GM20000 (cell line): ENCODE measurements around the gene GREM1.

Source experiments
- DNase-seq: peaks from one replicate; pipeline ENCODE4 v3.0.0; 2012; ENCODE audit warnings: low spot score
- CTCF ChIP-seq: IDR thresholded peaks from 2 replicates; pipeline ENCODE4 v1.5.1; 2012; ENCODE audit warnings: mild to moderate bottlenecking, control low read depth; ENCODE audit errors: extremely low read depth, missing control alignments

Gene GREM1

GRCh38 chr15:32709295-32710033 lies 8.3 kb upstream of the GREM1 start:
- DNase-seq, result no peak
- TF ChIP-seq CTCF, result no peak

- no peak for TF ChIP-seq CTCF
- peak; percentile 33 for DNase-seq
Observed at GRCh38 chr15:32715276-32715675, 2.5 kb upstream of the GREM1 start.

- DNase-seq, result no peak
- no peak for TF ChIP-seq CTCF
Observed at GRCh38 chr15:32716216-32716914, 1.4 kb upstream of the GREM1 start.

- no peak for TF ChIP-seq CTCF
- peak; percentile 59 for DNase-seq
Observed at GRCh38 chr15:32716915-32717425, 834 bp upstream of the GREM1 start.

- no peak for TF ChIP-seq CTCF
- peak; percentile 27 for DNase-seq
Observed at GRCh38 chr15:32718227-32718820, 520 bp downstream of the GREM1 start.

GRCh38 chr15:32718821-32719716 lies 1.3 kb downstream of the GREM1 start:
- no peak for TF ChIP-seq CTCF
- peak; percentile 29 for DNase-seq
